Right renal cortex interstitium (tissue), 3 donors: ENCODE data around the gene DPP9. TPM values are rescaled to one million over a fixed set of nuclear protein-coding genes. Genes with fewer than 3 reads are reported as not detected.
A peak's percentile ranks its signal among the peaks of the same experiment; 100 is the strongest.
"Not testable (repeated sequence)": the region's sequence is repeated elsewhere in the genome, so short reads cannot be mapped to it uniquely, and the experiment has no call there.

Experiments
- DNase-seq, 3 donors: peaks; one replicate each; pipeline ENCODE4 v3.0.0-alpha.2; 2013; ENCODE audit warnings: low read depth in 3 of 3, low spot score in 2 of 3
- polyA plus RNA-seq, 3 donors: library from polyadenylated mRNA; unstranded; fragments of 120-200 nt; gene quantifications; one replicate each; pipeline ENCODE4 v1.2.1, GENCODE V29; 2013; ENCODE audit not compliant: insufficient read length in 3 of 3

The DPP9 gene
- polyA plus RNA-seq: 10 to 100 TPM; 17.4 to 20.4 (median 18.7) TPM

DNA sequence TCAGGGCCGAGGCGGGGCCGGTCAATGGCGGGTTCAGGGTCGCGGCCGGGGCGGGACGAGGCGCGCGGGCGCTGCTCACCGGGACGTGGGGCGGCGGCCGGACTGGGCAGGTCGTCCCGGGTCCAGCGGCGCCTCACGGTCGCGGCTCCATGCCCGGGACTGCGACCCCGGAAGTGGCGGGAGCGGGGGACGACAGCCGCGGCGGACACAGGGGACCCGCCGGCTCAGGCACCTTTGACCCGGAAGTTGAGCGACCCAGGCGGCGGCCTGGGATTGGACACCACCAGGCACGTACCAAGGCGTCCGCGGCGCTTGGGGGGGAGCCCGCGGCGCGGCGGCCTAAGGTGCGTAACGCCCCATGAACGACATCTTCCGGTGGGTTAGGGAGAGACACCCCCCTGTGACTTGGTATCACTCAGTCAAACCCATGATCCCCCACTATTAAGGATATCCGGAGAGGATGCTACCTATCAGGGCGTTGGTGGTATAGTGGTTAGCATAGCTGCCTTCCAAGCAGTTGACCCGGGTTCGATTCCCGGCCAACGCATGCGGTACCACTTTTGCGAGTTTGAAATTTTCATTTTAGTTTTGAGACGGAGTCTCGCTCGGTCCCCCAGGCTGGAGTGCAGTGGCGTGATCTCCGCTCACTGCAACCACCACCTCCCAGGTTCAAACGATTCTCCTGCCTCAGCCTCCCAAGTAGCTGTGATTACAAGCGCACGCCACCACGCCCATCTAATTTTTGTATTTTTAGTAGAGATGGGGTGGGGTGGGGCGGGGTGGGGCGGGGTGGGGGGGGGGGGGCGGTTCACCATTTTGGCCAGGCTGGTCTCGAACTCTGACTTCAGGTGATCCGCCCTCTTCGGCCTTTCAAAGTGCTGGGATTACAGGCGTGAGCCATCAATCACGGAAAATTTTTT lies at the start of gene DPP9:
Gene DPP9, minus strand, starts transcription at position 248 of the 920 bp plus-strand sequence. CDS start 3,936 bp downstream, outside the sequence.
- peak; percentile 94 to 99 (median 98) for DNase-seq

GRCh38 chr19:4773047-4773640 lies 49.5 kb upstream of the DPP9 start:
- no peak for DNase-seq

- DNase-seq: no peak
Measured at GRCh38 chr19:4772566-4772965, 48.9 kb upstream of the DPP9 start.

GRCh38 chr19:4768934-4769777 lies 45.5 kb upstream of the DPP9 start:
- DNase-seq: peak; percentile 89 to 95 (median 92)

GRCh38 chr19:4764393-4764660 lies 40.7 kb upstream of the DPP9 start:
- no peak for DNase-seq

- DNase-seq: no peak
Measured at GRCh38 chr19:4763021-4763420, 39.4 kb upstream of the DPP9 start.

DNA sequence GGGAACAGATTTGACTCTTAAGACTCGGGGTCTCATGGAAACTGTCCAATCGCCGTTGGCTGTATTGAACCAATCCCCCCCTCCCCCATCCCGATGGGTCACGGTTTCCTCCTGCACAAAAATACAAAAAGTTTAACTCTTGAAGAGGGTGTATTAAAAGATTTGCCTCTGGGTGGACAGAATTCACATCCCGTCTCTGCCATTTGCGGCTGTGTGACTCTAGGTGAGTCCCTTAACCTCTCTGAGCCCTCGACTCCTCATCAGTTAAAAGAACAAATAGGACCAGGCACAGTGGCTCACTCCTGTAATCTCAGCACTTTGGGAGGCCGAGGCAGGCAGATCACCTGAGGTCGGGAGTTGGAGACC lies 36.6 kb upstream of the DPP9 start:
- DNase-seq: no peak

DNA sequence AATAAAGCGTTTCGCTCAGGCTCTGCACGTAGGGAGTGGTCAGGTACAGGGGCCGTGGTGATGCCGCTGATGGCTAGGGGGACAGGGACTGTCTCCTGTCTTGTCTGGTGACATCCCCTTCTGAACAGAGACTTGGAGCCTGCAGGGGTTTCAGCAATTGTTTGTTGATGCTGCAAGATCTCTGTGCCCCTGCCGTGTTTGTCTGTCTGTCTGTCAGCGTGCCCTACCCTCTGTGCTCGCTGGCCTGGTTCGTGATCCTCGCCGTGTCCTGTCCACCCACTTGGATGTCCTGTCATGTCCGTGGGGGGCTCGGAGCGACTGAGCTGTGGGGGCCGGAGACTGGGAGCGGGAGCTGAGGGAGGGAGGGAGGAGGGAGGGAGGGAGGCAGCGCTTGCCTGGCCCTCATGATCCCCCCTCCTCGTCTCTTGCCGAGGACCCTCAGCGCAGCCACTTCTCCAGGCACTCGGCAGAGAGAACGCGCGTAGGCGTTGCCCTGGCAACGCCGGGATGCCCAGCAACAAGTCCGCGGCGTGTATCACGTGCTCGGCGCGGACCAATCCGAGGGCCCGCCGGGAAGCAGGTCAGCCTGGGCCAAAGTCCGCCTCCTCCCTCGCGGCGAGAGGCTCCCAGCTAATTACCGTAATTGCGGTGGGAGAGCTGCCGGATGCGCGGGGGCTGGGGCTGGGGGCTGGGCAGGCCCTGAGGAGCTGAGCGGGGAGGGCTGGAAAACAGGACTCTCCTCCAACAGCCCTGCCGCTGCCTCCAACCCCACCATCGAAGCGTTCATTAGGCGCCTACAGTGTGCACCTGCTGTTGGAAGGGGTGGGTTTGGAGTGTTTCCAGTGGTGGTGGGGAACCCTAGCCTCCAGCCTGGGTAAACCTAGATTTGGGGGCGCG lies 36.0 kb upstream of the DPP9 start:
- peak; percentile 76 to 87 (median 84) for DNase-seq

- no peak for DNase-seq
Measured at GRCh38 chr19:4758659-4759058, 35.0 kb upstream of the DPP9 start.

- no peak for DNase-seq
Measured at GRCh38 chr19:4758082-4758481, 34.4 kb upstream of the DPP9 start.

DNA sequence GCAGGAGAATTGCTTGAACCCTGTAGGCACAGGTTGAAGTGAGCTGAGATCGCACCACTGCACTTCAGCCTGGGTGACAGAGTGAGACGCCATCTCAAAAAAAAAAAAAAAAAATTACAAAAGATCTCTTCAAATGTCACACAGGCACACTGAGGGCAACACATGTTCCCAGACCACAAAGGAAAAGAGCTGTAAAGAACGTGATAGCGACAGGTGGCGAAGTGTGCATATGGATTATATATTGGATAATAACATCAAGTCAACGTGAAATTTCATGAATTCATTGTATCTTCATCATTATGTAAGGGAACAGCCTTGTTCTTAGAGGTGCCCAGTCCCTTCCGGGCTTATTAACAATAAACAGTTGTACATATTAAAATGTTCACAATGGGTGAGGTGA lies 31.8 kb upstream of the DPP9 start:
- DNase-seq: no peak

GRCh38 chr19:4754248-4754647 lies 30.6 kb upstream of the DPP9 start:
- DNase-seq: no peak

GRCh38 chr19:4749870-4750590 lies 26.4 kb upstream of the DPP9 start:
- DNase-seq: no peak

GRCh38 chr19:4748589-4748988 lies 24.9 kb upstream of the DPP9 start:
- no peak for DNase-seq

DNA sequence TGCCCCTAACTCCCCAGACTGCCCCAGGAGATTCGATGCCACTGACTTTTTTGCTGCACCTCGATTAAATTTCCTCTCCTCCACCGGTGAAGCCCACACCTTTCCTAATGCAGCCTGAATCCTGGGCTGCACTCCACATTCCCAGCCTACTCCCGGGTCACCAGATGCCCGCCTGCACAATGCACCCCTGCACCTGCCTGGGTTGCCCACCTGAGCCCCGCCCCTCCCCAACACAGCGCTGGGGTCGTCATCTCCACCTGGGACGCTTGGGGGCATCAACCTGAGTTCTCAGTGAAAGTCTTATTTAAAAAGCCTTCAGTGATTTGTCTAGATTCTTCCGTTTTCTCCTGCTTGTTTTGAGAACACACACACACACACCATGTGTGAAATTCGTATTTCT lies 24.5 kb upstream of the DPP9 start:
- no peak for DNase-seq

DNA sequence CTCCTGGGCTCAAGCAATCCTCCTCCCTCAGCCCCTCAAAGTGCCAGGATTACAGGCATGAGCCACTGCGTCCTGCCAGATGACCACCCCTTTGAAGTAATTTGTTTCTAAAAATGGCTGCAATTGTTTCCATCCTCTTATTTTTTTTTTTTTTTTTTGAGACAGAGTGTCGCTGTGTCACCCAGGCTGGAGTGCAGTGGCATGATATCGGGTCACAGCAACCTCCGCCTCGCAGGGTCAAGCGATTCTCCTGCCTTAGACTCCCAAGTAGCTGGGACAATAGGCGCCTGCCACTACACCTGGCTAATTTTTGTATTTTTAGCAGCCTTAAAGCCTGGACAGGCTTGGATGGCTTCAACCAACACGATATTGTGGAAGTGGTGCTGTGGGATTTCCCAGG lies 22.3 kb upstream of the DPP9 start:
- no peak for DNase-seq

GRCh38 chr19:4745175-4745574 lies 21.5 kb upstream of the DPP9 start:
- not testable (repeated sequence) for DNase-seq

DNA sequence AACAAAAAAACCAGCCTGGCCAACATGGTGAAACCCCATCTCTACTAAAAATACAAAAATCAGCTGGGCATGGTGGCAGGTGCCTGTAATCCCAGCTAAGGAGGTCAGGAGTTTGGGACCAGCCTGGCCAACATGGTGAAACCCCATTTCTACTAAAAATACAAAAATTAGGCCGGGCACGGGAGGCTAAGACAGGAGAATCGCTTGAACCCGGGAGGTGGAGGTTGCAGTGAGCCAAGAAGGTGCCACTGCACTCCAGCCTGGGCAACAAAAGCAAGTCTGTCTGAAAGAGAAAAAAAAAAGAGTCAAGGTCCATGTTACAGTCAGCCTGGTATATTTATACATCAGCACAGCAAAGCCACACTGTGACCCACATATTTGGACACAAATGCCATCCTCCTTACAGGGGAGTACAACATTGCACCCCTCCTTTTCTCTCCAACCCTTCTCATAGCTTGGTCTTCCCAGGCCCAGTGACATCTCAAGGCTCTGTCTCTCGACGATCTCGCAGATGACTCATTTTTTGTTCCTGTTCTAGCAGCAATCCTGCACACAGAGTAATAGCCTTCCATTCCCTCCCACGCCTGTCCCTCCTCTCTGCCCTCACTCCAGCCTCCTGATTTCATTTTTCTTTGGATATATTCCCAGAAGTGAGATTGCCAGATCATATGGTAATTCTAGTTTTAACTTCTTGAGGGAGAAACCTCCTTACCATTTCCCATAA lies 21.0 kb upstream of the DPP9 start:
- DNase-seq: no peak
